Ovary (tissue), 9 donors: Measurements from ENCODE around the gene PRKCE. TPM values are rescaled to one million over a fixed set of nuclear protein-coding genes. Genes with fewer than 3 reads are reported as not detected.

ENCODE experiments used
- DNase-seq, 5 donors: peaks; one replicate each; pipeline ENCODE4 v3.0.0-alpha.2; 2019 to 2020
- H3K27ac ChIP-seq, 2 donors: fragments of 200-600 bp; one replicate each; pipeline versions ENCODE4 v1.5.1 to v1.8.0; 2019 to 2022
- H3K27me3 ChIP-seq: fragments of 200-600 bp; one replicate; pipeline ENCODE4 v1.8.0; 2022
- H3K36me3 ChIP-seq: fragments of 200-600 bp; sonication (generic); one replicate; pipeline ENCODE4 v1.5.1; 2019
- H3K4me1 ChIP-seq: one replicate; pipeline ENCODE4 v1.8.1; 2013; ENCODE audit warnings: mild to moderate bottlenecking, moderate library complexity; ENCODE audit not compliant: insufficient read depth
- H3K4me3 ChIP-seq: fragments of 200-600 bp; sonication (generic); one replicate; pipeline ENCODE4 v1.5.1; 2017
- H3K9me3 ChIP-seq, 2 donors: fragments of 200-600 bp in 1 of 2; sonication (generic) in 1 of 2; one replicate each; pipeline versions ENCODE4 v1.5.1 to v1.8.1; 2013 to 2019; ENCODE audit warnings: mild to moderate bottlenecking in 1 of 2, moderate library complexity in 1 of 2
- CTCF ChIP-seq, 3 donors: fragments of 450-650 bp in 2 of 3; fragments of 200-600 bp in 1 of 3; IDR thresholded peaks; one replicate each; pipeline versions ENCODE4 v1.5.1 to v1.8.0; 2016 to 2022; ENCODE audit warnings: antibody characterized with exemption in 3 of 3, mild to moderate bottlenecking in 1 of 3
- EP300 ChIP-seq: sonication (generic); formaldehyde crosslinking; IDR thresholded peaks from one replicate; pipeline ENCODE4 v1.6.1; 2017; ENCODE audit warnings: antibody characterized with exemption
- POLR2A ChIP-seq: fragments of 450-650 bp; IDR thresholded peaks from one replicate; pipeline ENCODE4 v1.6.1; 2017; ENCODE audit warnings: antibody characterized with exemption, mild to moderate bottlenecking, moderate library complexity
- WGBS, 3 donors: extraction: QIAGEN DNeasy Blood & Tissue Kit in 1 of 3; methylation state at CpG; one replicate each; pipeline versions ENCODE4 v1.1.5 to v1.1.7; 2013 to 2017; 5-methylcytosine and 5-hydroxymethylcytosine counted together
- intact Hi-C, 4 donors: fragments of 100-400 bp; cut with DNase I; formaldehyde crosslinking; loops; one replicate each; pipeline versions ENCODE4 v1.11.0 to v1.15.1; 2022 to 2023
- polyA plus RNA-seq, 2 donors: library from polyadenylated mRNA; stranded (reverse); fragments of 200-250 nt in 1 of 2; fragments of 350-450 nt in 1 of 2; fragmentation: Illumina TruSeq in 1 of 2; extraction: RNeasy Lipid Tissue Mini Kit (QIAGEN cat#74804) in 1 of 2; gene quantifications; one replicate each; pipeline ENCODE4 v1.2.3, GENCODE V29; 2013 to 2014
- total RNA-seq, 7 donors: library from RNA; depleted of rRNA in 2 of 7; stranded (reverse); fragments of >200 nt in 2 of 7; fragmentation: NEBNext Ultra II Directional in 3 of 7; extraction: Animal tissue kit (Norgen Biotek cat#: 25700) in 3 of 7; gene quantifications; one replicate each; pipeline versions ENCODE4 v1.1.0 to v1.2.4, GENCODE V29; 2016 to 2023
- donor health status: DM: no; HTN: no; CAD: no; lungs with moderate emphysema.
- donor health status: DM: no; HTN: no; CAD: no.
- donor health status: Bipolar disorder and iron deficiency.
- donor health status: DM: yes; HTN: yes; CAD: no.
- donor health status: DM: no; HTN: no; CAD: no.
- donor health status: DM: yes; HTN: yes; CAD: no.

Gene PRKCE
- total and polyA plus RNA-seq, 9 donors: 3.1 to 22.8 (median 12.8) TPM

GRCh38 chr2:46196871-46197462 is 545.5 kb downstream of the PRKCE start:
- Histone ChIP-seq H3K4me1 (peaks cover 2% of the 10 kb centered on the region), H3K27ac (no peak overlapping the region), H3K36me3 (no peaks in the 10 kb centered on the region), H3K9me3 (no peaks in the 10 kb centered on the region), H3K27me3 (no peaks in the 10 kb centered on the region), H3K4me3 (no peak overlapping the region)
- WGBS, 3 donors: 79 to 82% (median 81%) methylated on average over 5 of the region's 5 CpGs
- TF ChIP-seq CTCF (IDR thresholded peaks at IDR 0.05) (no peak), EP300 (no peak), POLR2A (no peak)
- DNase-seq: no peak
- intact Hi-C loops: no loop called here

- TF ChIP-seq POLR2A (no peak), EP300 (no peak), CTCF (IDR thresholded peaks at IDR 0.05) (no peak)
- intact Hi-C loops: no loop called here
- Histone ChIP-seq H3K4me3 (no peak overlapping the region), H3K9me3 (no peaks in the 10 kb centered on the region), H3K36me3 (no peaks in the 10 kb centered on the region), H3K27ac (no peak overlapping the region), H3K27me3 (no peaks in the 10 kb centered on the region), H3K4me1 (peaks cover 2% of the 10 kb centered on the region)
- WGBS, 3 donors: 73 to 81% (median 76%) methylated on average over 4 of the region's 4 CpGs
- no peak for DNase-seq
These were observed 546.2 kb downstream of the PRKCE start for GRCh38 chr2:46197672-46198071.

- no peak for DNase-seq
- TF ChIP-seq EP300 (no peak), CTCF (IDR thresholded peaks at IDR 0.05) (no peak), POLR2A (no peak)
- intact Hi-C loops: no loop called here
- Histone ChIP-seq H3K27ac (no peak overlapping the region), H3K4me1 (peaks cover 2% of the 10 kb centered on the region), H3K9me3 (no peaks in the 10 kb centered on the region), H3K27me3 (no peaks in the 10 kb centered on the region), H3K4me3 (no peak overlapping the region), H3K36me3 (no peaks in the 10 kb centered on the region)
- WGBS, 3 donors: 84 to 95% (median 91%) methylated on average over 5 of the region's 5 CpGs
These were observed 546.8 kb downstream of the PRKCE start for GRCh38 chr2:46198164-46198883.

- Histone ChIP-seq H3K36me3 (no peaks in the 10 kb centered on the region), H3K9me3 (no peaks in the 10 kb centered on the region), H3K27me3 (no peaks in the 10 kb centered on the region), H3K4me1 (peaks cover 2% of the 10 kb centered on the region), H3K4me3 (no peak overlapping the region), H3K27ac (no peak overlapping the region)
- intact Hi-C loops: no loop called here
- DNase-seq: no peak
- 17 to 25% (median 17%) methylated on average over 6 of the region's 6 CpGs for WGBS, 3 donors
- TF ChIP-seq EP300 (no peak), POLR2A (no peak), CTCF (IDR thresholded peaks at IDR 0.05) (no peak)
These were observed 547.5 kb downstream of the PRKCE start for GRCh38 chr2:46198966-46199365.
